HG02840 (cell line): ENCODE results near the gene DIPK1B.

ENCODE experiments used
- ATAC-seq: cut with Tn5 transposase; IDR thresholded peaks from one replicate; pipeline ENCODE4 v1.9.1; 2021; ENCODE audit warnings: mild to moderate bottlenecking, moderate library complexity, moderate number of reproducible peaks; ENCODE audit not compliant: unreplicated experiment, low FRiP score

Gene DIPK1B

DNA sequence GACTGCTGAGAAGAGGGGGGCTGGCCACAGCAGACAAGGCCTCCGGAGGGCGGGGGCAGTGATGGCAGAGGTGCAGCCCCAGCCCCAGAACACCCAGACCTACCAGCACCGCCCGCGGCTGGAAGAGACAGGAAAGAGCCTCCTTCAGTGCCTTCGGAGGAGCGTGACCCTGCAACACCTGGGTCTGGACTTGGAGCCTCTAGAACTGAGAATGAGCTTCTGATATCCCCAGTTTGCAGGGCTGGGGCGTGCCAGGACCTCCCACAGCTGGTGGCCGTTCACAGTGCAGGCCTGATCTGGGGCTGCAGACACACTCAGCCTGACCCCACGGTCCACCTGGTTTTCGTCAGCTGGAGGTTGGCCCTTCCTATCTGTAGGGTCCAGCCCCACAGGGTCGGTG is 21.2 kb downstream of the DIPK1B start:
- ATAC-seq: no peak

DNA sequence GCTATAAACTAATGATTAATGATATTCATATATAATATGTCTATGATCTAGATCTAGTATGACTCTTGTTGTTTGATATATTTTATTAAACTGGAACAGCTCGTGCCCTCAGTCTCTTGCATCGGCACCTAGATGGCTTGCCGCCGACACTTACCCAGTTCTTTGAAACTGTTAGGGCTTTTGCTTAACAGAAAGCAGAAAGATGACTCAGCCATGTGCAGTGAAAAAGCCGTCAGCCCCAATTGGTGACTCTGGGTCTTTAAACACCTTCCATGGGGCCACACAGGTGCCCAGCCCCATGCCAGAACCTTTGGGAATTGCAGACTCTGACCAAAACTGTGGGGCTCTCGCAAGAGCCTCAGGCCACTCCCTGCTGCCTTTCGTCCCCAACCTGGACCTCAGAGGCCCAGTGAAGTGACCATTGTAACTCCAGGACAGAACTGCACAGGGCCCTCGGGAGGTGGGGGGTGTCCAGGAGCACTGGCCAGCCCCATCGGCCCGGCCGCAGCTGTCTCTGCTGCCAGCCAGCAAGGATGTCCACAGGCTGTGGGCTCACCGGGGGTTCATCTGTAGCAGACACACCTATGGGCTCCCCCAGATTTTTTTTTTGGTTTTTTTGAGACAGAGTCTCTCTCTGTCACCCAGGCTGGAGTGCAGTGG is 22.6 kb downstream of the DIPK1B start:
- no peak for ATAC-seq

DNA sequence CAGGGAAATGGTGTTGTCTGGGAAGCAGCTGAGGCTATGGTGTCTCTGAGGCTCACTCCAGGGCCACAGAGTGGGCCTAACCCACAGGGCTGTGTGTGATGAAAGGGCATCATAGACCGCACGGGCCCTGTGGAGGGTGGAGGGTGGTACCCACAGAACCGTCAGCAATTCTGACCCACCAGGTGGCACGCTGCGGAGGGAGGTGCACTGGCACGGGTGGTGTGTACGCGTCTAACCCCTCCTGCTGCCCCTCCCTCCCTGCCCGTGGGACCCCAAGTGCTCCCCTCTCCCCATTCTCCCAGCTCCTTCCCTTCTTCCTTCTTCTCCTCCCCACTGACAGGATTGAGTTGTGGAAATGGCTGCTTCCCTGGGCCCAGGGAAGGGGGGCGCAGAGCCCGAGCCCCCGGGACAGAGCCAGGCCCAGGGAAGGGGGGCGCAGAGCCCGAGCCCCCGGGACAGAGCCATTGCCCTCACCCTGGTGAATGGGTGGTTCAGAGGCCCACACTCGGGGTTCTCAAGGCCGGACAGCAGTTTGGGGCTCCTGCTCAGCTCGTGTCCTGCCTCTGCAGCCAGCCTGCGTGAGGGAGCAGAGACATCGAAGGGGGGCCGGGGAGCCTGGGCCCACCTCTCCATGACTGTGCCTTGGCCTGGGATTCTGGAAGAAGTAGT is 23.6 kb downstream of the DIPK1B start:
- ATAC-seq: no peak

DNA sequence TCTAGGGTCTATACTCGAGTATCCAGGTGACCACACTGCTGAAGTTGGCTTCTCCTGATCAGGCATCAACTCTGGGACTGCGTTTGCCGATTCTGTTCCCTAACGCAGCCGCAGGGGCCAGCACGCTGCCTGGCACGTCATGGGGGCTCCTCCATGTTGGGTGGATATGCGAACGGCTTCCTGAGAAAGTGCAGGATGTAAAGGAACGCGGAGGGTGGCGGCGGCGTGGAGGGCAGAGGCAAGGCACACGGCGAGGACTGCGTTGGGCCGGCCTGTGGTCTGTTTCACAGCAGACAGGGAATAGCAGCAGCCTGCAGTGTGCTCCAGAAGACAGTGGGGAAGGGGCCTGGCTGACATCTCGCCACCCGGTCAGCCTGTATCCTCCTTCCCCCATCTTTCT is 26.6 kb downstream of the DIPK1B start:
- no peak for ATAC-seq

DNA sequence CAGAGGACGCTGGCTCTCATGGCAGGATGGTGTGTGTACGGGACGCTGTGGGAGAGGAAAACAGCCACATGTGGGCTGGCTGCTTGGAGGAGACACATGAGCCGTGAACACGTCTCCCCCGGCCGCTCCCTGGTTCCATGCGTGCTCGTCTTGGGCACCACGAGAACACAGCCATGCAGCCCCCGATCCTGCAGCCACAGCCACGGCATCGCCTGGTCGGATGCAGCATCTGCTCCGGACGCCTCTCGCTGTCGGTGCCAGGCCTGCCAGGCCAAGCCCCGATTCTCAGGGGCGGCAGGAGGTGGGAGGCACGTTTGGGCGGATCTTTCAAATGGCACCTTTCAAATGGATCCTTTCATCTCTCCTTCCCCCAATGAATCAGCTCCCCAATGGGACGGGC is 27.1 kb downstream of the DIPK1B start:
- ATAC-seq: no peak

DNA sequence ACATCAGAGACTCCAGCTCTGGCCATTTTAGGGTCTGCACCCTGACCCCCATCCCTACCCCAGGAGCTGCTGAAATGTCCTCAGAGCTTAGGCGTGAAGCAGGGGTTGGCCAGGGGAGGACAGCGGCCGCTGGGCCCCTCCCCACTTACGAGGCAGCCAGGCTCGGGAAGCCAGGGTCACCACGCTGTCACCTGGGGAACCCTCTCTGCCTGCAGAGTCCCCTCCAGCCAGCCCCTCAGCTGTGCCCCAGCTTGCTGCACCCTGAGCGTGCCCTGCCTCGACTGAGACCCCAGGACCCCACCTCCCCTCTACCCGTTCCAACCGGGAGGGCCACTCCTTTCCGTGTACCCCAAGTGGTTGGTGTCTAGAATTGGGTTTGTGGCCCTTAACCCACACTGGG is 27.7 kb downstream of the DIPK1B start:
- ATAC-seq: no peak

DNA sequence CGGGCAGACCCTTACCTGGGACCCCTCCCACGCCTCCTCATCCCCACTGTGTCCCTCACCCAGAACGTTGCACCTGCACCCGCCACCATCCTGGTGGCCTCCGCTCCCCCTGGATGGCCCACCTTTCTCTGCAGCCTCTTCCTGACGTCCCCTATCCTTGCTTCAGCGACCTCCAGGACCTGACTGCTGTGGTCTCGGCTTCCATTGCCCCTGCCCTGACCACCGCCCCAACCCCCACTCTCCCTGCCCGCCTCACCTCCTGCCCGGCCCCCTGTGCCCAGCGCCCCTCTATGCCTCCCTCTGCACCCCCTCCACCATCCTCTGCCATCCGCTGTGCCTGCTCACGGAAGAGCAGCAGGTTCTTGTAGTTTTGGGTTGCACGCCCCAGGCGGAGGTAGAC is 28.1 kb downstream of the DIPK1B start:
- no peak for ATAC-seq

DNA sequence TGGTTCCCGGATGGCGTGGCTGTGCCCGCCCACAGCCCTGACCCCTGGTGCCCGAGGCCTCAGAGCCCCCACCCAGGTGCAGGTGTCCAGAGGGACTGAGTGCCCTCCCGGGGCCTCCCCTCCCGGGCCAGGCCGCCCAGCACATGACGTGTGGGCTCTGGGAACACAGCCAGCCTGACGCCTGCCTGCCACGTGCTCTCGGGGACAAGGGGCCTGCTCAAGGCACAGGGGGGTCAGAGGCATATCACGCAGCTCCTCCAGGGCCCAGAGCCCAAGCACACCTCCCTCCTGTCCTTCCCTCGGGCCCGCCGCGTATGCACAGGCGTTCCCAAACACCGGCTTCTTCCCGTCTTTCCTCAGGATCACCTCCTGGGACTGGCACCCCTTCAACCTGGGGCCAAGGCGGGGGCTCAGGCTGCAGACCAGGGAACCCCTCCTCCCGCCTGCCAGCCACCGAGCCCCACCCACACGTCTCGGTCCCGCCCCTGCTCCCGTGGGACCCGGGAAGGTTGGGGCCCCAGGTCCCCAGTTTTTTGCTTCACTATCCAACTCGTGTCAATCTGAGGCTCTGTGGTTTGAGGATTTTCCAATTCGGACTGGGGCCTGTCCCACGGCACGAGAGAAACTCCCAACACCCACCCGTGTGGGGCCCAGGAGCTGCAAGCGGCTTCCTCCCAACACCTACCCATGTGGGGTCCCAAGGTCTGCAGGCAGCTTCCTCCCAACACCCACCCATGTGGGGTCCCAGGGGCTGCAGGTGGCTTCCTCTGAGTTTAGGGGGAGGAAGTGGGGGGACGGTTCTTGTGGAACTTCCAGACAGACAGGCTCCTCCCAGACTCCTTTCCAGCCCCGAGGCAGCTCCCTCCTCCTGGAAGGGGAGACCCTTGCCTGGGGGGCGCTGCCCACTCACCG is 28.9 kb downstream of the DIPK1B start:
- ATAC-seq: no peak

DNA sequence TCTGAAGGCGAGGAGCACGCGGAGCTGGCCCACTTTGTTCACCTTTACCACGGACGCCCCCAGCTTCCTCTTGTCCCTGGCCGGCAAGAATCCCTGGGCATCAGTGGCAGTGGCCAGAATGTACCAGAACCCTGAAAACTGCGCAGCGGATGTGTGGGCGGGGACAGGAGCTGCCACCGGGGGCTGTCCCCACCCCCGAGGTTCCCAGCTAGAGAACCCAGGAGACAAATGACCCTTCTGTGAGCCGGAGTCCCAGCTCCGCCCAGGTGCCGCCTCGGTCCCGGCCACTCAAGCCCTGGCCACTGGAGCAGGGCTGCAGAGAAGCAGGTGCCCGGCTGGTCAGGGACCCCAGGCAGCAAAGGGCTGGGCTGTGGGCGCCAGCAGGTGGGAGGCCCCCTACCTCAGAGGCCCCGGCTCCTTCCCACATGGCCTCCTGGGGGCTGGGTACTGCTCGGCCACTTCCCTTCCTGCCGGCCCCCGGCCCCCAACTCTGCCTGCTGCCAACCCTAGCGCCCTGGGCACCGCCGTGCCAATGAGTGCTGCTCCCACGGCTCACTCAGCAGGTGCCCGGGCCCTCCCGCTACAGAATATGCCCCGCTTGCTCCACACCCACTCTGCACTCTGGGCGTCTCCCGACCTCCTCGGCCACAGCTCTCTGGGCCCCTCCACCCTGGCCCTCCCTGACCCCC is 29.7 kb downstream of the DIPK1B start:
- no peak for ATAC-seq

DNA sequence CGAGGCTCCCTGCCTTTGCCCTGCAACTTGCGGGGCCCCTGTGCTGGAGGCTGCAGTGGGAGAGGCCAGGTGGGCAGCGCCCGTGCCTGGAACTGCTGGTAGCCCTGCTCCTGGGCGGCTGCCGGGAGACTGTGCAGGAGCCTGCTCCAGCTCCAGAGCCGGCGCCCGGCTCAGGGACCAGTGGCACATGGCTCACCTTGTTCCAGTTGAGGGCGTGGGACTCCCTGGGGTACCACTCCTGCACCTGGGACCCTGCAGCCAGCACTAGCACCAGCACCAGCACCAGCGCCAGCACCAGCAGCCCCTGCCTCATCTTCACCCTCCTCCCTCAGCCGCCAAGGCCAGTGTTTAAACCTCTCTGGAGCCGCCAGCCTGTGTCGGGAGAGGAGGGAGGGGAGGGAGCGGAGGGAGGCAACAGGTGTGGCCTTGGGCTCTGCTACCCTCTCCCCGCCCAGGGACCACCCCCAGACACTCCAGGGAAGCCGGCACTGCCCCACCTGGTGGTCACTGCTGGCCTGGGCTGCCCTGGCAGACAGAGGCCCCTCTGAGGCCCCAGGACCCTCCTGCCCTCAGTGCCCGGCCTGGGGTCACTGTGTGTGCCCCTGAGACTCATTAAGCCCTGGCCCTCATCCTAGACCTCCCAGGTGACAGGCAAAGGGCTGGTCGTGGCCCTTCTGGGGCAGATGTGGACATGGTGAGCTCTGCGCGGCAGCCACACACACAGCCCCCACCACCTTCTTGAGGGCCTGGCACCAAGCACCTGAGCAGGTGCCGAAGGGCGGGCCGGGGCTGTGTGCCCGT is 30.4 kb downstream of the DIPK1B start, which contains the start of gene LCN10:
Gene LCN10 (minus strand): TSS at position 350 of the 801 bp plus-strand sequence. CDS start 37 bp downstream, at position 313.
- ATAC-seq: no peak

DNA sequence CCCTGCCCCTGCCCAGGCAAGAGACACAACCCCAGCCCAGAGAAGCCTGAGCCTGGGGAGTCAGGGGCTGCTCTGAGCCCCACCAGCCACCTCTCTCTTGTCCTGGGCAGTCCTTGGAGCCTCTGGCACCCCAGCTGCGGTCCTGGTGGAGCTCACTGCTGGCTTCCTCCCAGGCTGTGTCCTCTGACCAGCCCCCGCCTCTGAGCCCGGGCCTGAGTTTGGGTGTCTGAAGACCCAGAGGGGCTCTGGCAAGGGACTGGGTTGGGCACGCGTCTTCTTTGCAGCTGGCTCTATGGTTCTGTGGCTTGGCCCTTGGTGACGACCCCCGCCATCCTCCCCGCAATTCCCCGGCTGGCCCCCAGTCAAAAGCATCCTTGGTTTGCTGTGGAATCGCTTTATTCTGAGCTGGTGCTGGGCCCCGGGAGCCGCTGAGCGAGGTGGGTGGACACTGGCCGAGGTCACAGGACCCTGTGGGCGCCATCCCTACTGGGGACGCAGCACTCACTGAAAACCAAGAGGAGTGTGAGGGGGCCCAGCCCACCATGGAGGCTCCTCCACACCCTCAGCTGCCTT is 31.4 kb downstream of the DIPK1B start:
- no peak for ATAC-seq

DNA sequence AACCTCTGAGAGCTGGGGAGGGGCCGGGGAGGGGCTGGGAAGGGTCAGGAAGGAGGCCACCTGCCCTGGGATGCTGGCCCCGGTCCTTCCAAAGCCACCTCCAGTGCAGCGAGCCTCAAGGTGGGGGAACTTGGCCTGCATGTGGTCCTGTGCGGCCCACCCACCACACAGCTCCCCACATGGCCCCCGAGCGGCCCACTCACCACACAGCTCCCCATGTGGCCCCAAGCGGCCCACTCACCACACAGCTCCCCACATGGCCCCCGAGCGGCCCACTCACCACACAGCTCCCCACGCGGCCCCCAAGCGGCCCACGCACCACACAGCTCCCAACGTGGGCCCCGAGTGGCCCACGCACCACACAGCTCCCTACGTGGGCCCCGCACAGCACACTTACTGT is 32.4 kb downstream of the DIPK1B start:
- no peak for ATAC-seq

DNA sequence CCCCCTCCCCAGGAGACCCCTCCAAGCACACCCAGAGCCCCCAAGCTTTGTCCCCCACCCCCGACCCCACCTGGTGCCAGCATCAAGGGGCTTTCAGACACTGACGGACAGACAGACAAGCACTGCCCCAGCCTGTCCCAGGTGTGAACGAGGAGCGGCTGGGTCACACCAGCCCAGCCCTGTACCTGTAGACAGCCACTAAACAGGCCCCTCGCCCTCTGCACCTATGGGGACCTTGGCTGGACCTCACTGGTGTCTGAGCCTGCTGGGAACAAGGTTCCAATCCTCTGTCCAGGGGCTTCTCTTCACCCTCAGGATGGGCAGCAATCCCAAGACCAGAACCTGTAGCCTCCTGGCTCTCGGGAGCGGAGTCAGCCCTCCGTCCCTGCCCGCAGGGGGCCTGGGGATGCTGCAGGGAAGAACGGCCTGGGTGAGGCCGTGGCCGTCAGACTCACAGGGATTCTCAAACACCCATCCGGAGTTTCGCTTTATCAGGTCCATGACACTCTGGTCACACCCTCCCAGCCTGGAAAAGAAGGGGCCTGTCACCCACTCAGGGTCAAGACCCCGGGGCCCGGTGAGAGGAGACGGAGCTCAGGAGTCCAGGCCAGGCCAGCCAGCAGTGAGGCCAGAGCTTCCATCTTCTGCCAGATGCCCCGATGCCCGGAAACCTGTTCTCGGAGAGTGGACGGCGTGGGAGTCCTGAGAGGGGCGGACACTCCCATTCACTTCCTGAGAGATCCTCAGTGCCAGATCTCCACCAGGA is 33.2 kb downstream of the DIPK1B start:
- ATAC-seq: no peak

DNA sequence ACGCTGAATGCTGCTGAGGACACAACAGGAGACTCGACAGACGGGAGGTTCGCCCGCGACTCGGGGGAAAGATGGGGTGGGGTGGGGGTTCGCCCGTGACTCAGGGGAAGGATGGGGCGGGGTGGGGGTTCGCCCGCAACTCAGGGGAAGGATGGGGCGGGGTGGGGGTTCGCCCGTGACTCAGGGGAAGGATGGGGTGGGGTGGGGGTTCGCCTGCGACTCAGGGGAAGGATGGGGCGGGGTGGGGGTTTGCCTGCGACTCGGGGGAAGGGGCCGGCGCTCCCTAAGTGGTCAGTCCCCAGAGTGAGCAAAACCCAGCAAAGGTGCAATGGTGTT is 33.8 kb downstream of the DIPK1B start:
- ATAC-seq: no peak

DNA sequence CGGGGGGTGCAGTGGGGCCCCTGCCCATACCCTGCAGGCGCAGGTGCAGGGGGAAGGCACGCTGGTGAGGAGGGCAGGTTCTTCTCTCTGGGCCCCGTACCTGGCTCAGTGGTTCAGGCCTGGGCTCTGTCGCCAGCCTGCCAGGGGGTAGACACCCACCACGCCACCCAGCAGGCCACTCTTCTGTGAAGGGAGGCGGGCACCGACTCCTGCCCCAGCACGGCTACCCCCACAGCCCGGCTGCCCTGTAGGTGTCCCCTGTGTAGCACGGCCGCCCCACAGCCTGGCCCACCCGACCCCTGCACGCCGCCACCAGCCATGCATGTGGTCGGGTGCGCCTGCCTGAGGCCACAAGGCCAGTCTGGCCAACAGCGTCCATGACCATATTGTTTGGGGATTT is 34.2 kb downstream of the DIPK1B start:
- no peak for ATAC-seq

DNA sequence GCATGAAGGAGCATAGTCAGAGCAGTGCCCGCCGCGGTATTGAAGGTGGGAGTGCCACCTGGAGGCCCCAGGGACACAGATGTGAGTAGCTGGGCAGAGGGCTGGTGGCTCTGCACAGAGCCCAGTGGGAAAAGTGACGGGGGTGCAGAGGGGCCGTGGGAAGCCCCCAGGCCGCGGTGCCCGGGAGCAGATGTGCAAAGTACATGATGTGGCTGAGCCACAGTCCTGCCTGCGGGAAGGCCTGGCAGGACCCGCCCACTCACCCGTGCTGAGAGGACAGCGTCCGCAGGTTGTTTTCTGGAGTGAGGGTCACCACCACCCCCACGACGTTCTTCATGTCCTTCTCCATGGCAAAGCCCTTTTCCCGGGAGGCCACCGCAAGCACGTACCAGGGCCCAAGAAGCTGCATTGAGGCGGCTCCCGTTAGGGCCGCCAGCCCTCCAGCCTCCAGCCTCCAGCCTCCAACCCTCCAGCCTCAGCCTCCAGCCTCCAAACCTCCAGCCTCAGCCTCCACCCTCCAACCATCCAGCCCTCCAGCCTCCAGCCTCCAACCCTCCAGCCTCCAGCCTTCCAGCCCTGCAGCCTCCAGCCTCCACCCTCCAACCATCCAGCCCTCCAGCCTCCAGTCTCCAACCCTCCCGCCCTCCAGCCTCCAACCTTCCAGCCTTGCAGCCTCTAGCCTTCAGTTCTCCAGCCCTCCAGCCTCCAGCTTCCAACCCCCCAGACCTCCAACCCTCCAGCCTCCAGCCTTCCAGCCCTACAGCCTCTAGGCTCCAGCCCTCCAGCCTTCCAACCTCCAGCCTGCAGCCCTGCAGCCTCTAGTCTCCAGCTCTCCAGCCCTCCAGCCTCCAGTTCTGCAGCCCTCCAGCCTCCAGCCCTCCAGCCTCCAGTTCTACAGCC is 35.0 kb downstream of the DIPK1B start:
- no peak for ATAC-seq

DNA sequence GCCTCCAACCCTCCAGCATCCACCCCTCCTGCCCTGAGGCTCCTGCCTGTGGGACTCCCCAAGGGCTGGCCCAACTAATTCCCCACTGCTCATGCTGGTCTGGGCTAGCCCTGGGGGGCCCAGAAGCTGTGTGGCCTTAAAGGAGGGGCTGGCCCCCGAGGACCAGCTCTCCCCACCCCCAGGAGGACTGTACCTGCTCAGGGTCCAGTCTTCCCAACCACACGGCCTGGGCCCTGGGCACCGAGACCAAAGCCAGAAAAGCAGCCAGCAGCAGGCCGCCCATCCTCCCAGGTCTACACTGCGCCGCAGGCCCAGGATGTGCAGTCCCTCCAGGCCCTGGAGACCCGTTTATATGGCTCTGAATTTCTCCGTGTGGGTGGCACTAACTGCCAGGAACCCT is 35.8 kb downstream of the DIPK1B start, which contains the start of gene LCN6:
Gene LCN6 (minus strand): TSS at position 325 of the 400 bp plus-strand sequence. CDS start 42 bp downstream, at position 283.
- ATAC-seq: no peak
